Mucosa of descending colon (tissue), 3 donors: ENCODE measurements around the gene ARHGEF26. TPM values are rescaled to one million over a fixed set of nuclear protein-coding genes. Genes with fewer than 3 reads are reported as not detected.

Experiments
- ATAC-seq: fragments of 200-7000 bp; cut with Tn5 transposase; one replicate; pipeline ENCODE4 v1.9.1; 2020; ENCODE audit warnings: mild to moderate bottlenecking, moderate library complexity
- DNase-seq, 3 donors: peaks; one replicate each; pipeline ENCODE4 v3.0.0-alpha.2; 2020
- H3K36me3 ChIP-seq: fragments of 200-600 bp; one replicate; pipeline ENCODE4 v1.8.0; 2021; ENCODE audit warnings: low read depth, mild to moderate bottlenecking
- H3K4me1 ChIP-seq: fragments of 200-600 bp; one replicate; pipeline ENCODE4 v1.8.0; 2021; ENCODE audit warnings: low read depth, mild to moderate bottlenecking
- H3K4me3 ChIP-seq: fragments of 200-600 bp; one replicate; pipeline ENCODE4 v1.8.0; 2021; ENCODE audit warnings: mild to moderate bottlenecking
- H3K9me3 ChIP-seq: fragments of 200-600 bp; one replicate; pipeline ENCODE4 v1.8.0; 2021; ENCODE audit warnings: mild to moderate bottlenecking
- intact Hi-C, 2 donors: fragments of 100-400 bp; cut with DNase I in 1 of 2; cut with micrococcal nuclease in 1 of 2; formaldehyde crosslinking; loops; one replicate each; pipeline versions ENCODE4 v1.11.0 to v1.11.1; 2022; cut with DNase I, micrococcal nuclease
- total RNA-seq, 3 donors: library from RNA; stranded (reverse); fragmentation: NEBNext Ultra II Directional in 2 of 3; extraction: Animal tissue kit (Norgen Biotek cat#: 25700) in 2 of 3; gene quantifications; one replicate each; pipeline versions ENCODE4 v1.2.1 to v1.2.4, GENCODE V29; 2021 to 2023
- TF ChIP-seq, protein P1 (sequence below): fragments of 200-600 bp; IDR thresholded peaks from one replicate; pipeline ENCODE4 v1.8.0; 2022; ENCODE audit warnings: antibody characterized with exemption, mild to moderate bottlenecking
- donor health status: DM: no; HTN: no; CAD: no; lungs with moderate emphysema.
- donor health status: DM: no; HTN: no; CAD: no.
- donor health status: DM: no; HTN: yes; CAD: no.

The ARHGEF26 gene
- total RNA-seq, 3 donors from 2014 or later: 3.0 to 46.4 (median 6.8) TPM

DNA sequence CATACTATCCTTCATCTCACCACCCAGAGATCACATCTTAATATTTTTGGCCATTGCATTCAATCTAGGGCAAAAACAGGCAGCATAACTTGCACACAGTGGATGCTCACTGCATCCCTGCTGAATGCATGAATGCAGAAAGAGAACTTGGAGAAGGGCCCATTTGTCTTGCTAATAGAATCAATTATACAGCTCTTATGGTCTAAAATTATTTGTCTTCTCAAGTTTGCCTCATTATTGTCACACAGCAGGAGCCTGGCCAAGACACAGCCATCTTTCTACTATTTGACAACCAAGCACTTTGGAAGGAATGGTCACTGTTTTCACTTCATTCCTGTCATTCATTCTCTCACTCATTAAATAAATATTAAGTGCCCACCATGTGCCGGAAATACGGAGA is 1.2 kb upstream of the ARHGEF26 start:
- no peaks in the 10 kb centered on the region for H3K9me3 ChIP-seq
- no peaks in the 10 kb centered on the region for H3K36me3 ChIP-seq
- TF ChIP-seq, protein P1, sequence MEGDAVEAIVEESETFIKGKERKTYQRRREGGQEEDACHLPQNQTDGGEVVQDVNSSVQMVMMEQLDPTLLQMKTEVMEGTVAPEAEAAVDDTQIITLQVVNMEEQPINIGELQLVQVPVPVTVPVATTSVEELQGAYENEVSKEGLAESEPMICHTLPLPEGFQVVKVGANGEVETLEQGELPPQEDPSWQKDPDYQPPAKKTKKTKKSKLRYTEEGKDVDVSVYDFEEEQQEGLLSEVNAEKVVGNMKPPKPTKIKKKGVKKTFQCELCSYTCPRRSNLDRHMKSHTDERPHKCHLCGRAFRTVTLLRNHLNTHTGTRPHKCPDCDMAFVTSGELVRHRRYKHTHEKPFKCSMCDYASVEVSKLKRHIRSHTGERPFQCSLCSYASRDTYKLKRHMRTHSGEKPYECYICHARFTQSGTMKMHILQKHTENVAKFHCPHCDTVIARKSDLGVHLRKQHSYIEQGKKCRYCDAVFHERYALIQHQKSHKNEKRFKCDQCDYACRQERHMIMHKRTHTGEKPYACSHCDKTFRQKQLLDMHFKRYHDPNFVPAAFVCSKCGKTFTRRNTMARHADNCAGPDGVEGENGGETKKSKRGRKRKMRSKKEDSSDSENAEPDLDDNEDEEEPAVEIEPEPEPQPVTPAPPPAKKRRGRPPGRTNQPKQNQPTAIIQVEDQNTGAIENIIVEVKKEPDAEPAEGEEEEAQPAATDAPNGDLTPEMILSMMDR: no peak
- peaks cover 4% of the 10 kb centered on the region for H3K4me1 ChIP-seq
- H3K4me3 ChIP-seq: no peak overlapping the region
- ATAC-seq: no peak
- intact Hi-C loops: no loop called here
- no peak for DNase-seq

DNA sequence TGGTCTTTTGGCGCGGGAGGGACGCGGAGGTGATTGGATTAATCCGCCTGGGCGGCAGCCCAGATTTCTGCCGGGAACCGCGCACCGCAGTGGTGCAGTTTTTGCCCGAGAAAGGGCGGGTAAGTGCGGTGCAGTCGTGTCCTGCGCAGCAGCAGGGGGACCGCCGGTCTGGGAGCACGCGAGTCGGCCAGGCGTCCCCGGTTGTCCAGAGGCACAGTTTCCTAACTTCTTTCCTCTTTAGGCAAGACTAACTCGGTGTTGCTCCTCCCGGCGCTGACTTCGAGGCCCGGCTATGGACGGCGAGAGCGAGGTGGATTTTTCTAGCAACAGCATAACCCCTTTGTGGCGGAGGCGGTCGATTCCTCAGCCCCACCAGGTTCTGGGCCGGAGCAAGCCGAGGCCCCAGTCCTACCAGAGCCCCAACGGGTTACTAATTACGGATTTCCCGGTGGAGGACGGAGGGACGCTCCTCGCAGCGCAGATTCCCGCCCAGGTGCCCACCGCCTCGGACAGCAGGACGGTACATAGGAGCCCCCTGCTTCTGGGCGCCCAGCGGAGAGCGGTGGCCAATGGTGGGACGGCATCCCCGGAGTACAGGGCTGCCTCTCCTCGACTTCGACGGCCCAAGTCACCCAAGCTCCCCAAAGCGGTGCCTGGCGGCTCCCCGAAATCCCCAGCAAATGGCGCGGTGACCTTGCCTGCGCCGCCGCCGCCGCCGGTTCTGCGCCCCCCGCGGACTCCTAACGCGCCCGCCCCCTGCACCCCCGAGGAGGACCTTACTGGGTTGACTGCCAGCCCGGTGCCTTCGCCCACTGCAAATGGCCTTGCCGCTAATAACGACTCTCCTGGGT is 736 bp downstream of the ARHGEF26 start:
- ATAC-seq (peak; percentile 66), DNase-seq (peak; percentile 29 to 66 (median 54))
- intact Hi-C loops: no loop called here

DNA sequence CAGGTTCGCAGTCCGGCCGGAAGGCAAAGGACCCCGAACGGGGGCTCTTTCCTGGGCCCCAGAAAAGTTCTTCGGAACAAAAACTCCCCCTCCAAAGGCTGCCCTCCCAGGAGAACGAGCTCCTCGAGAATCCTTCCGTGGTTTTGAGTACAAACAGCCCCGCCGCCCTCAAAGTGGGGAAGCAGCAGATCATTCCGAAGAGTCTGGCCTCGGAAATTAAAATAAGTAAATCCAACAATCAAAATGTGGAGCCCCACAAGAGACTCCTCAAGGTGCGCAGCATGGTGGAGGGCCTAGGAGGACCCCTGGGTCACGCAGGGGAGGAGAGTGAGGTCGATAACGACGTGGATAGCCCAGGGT is 1.3 kb downstream of the ARHGEF26 start:
- DNase-seq (no peak), ATAC-seq (no peak)
- intact Hi-C loops: no loop called here
- TF ChIP-seq, protein P1: no peak
- no peaks in the 10 kb centered on the region for H3K9me3 ChIP-seq
- H3K36me3 ChIP-seq: no peaks in the 10 kb centered on the region
- peaks cover 9% of the 10 kb centered on the region for H3K4me1 ChIP-seq
- H3K4me3 ChIP-seq: peak overlapping the region; percentile 18

More for the DNA sequence above, 736 bp downstream of the ARHGEF26 start:
- H3K4me1 ChIP-seq: peaks cover 9% of the 10 kb centered on the region
- peak overlapping the region; percentile 39 for H3K4me3 ChIP-seq
- no peaks in the 10 kb centered on the region for H3K36me3 ChIP-seq
- no peaks in the 10 kb centered on the region for H3K9me3 ChIP-seq
- TF ChIP-seq, protein P1: no peak

DNA sequence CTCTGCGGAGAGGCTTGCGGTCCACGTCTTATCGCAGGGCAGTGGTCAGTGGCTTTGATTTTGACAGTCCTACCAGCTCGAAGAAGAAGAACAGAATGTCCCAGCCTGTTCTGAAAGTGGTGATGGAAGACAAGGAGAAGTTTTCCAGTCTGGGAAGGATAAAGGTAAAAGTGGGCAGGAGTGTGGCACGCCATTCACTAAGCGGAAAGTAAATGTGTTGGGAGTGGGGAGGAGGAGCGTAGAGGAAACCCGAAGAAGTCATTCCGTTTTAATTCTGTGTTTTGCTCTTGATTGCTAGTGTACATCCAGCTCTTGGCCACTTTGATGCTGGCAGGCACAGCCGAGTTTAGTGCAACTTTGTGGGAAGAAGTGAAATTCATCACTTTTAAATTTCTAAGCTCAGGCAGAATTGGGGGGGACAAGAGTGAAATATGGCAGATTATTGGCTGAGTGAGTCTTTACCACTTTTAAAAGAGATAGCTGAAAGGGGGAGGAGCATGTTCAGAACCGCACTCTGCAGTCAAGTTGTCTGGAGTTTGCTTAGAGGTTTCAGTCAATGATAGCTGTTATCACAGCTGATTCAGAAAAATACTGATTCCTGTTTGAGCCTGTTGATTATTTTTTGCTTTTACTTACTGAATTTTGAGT is 1.8 kb downstream of the ARHGEF26 start:
- DNase-seq (no peak), ATAC-seq (no peak)
- H3K4me1 ChIP-seq: peaks cover 9% of the 10 kb centered on the region
- H3K9me3 ChIP-seq: no peaks in the 10 kb centered on the region
- H3K4me3 ChIP-seq: no peak overlapping the region
- TF ChIP-seq, protein P1: no peak
- intact Hi-C loops: no loop called here
- H3K36me3 ChIP-seq: no peaks in the 10 kb centered on the region

DNA sequence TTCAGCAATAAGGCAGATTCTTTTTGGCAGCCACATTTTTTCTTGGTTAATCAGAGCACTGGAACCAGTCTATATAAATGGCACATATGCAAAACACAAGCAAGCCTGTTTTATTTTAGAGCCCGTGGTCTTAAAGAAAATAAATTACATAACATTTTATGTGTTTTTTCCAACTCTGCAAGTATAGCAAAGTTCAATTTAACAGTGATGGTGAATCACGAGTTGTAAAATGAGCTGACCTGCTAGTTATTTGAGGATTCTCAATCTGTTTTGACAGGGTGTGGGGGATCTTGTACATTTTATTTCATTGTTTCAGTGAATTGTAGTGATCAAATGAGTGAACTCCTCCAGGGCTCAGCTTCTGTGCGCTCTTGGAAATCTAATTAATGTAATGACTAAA is 2.7 kb downstream of the ARHGEF26 start:
- no peaks in the 10 kb centered on the region for H3K9me3 ChIP-seq
- H3K4me1 ChIP-seq: peaks cover 9% of the 10 kb centered on the region
- intact Hi-C loops: no loop called here
- H3K36me3 ChIP-seq: no peaks in the 10 kb centered on the region
- H3K4me3 ChIP-seq: no peak overlapping the region
- DNase-seq (no peak), ATAC-seq (no peak)
- TF ChIP-seq, protein P1: no peak
